IMR-90 (cell line): ENCODE data around the gene ADAM12. TPM values are rescaled to one million over a fixed set of nuclear protein-coding genes. Genes with fewer than 3 reads are reported as not detected.

Source experiments
- ATAC-seq: fragments of 200-7000 bp; cut with Tn5 transposase; 2 replicates; pipeline ENCODE4 v1.9.1; 2020; ENCODE audit warnings: low read depth, mild to moderate bottlenecking, moderate library complexity
- BruUV-seq: library from RNA; stranded (reverse); fragments of 400-500 nt; replicated peaks from 2 replicates; lab custom pipeline; 2021; lab: Mats Ljungman, UMichigan
- CTCF ChIA-PET: fragments of 300-600 bp; formaldehyde crosslinking; extraction: SDS; loops from one replicate; lab custom pipeline; 2021; ENCODE audit warnings: antibody characterized with exemption; lab: Yijun Ruan, JAX
- POLR2A ChIA-PET: fragments of 300-600 bp; sonication (Branson Sonifier 250); formaldehyde crosslinking; loops from one replicate; lab custom pipeline; 2022; ENCODE audit warnings: antibody characterized with exemption; ENCODE audit not compliant: unreplicated experiment; lab: Charles Lee
- DNase-seq: peaks from one replicate; pipeline ENCODE4 v3.0.0; 2013
- H2AFZ ChIP-seq: replicated peaks from 2 replicates; pipeline ENCODE3; 2013; ENCODE audit warnings: low read length, mild to moderate bottlenecking; ENCODE audit not compliant: poor library complexity
- H2AK5ac ChIP-seq: 2 replicates; pipeline ENCODE4 v1.6.1; 2013; ENCODE audit warnings: low read depth, low read length, inconsistent platforms
- H2AK9ac ChIP-seq: replicated peaks from 2 replicates; pipeline ENCODE3; 2013; ENCODE audit warnings: mild to moderate bottlenecking, low read depth, low read length, moderate library complexity; ENCODE audit not compliant: poor library complexity
- H2BK120ac ChIP-seq: 2 replicates; pipeline ENCODE4 v1.6.1; 2013; ENCODE audit warnings: low read depth, low read length, inconsistent platforms
- H2BK15ac ChIP-seq: 3 replicates; pipeline ENCODE4 v1.6.1; 2013; ENCODE audit warnings: low read depth, low read length, inconsistent platforms
- H2BK20ac ChIP-seq: 2 replicates; pipeline ENCODE4 v1.6.1; 2013; ENCODE audit warnings: low read depth, mild to moderate bottlenecking, inconsistent platforms, low read length, moderate library complexity
- H2BK5ac ChIP-seq: 2 replicates; pipeline ENCODE4 v1.6.1; 2013; ENCODE audit warnings: mild to moderate bottlenecking, low read depth, low read length, inconsistent platforms; ENCODE audit not compliant: poor library complexity, severe bottlenecking
- H3K14ac ChIP-seq: replicated peaks from 2 replicates; pipeline ENCODE4 v1.6.1; 2013; ENCODE audit warnings: low read depth, low read length, inconsistent platforms
- H3K18ac ChIP-seq: 2 replicates; pipeline ENCODE4 v1.6.1; 2013; ENCODE audit warnings: low read depth, low read length, control low read depth
- H3K23ac ChIP-seq: 2 replicates; pipeline ENCODE4 v1.6.1; 2013; ENCODE audit warnings: low read depth, low read length, inconsistent platforms
- H3K27ac ChIP-seq: 2 replicates; pipeline ENCODE4 v1.5.1; 2013; ENCODE audit warnings: mild to moderate bottlenecking, control low read depth, low read length; ENCODE audit not compliant: insufficient read depth
- H3K27me3 ChIP-seq: 2 replicates; pipeline ENCODE4 v1.6.1; 2013; ENCODE audit warnings: low read length; ENCODE audit not compliant: control insufficient read depth, insufficient read depth
- H3K36me3 ChIP-seq: 2 replicates; pipeline ENCODE4 v1.6.1; 2013; ENCODE audit warnings: low read length, mixed read lengths; ENCODE audit not compliant: control insufficient read depth, insufficient read depth
- H3K4ac ChIP-seq: 2 replicates; pipeline ENCODE4 v1.6.1; 2013; ENCODE audit warnings: low read depth, low read length, inconsistent platforms
- H3K4me1 ChIP-seq: 2 replicates; pipeline ENCODE4 v1.6.1; 2013; ENCODE audit warnings: low read length, mixed read lengths; ENCODE audit not compliant: control insufficient read depth, insufficient read depth
- H3K4me2 ChIP-seq: 2 replicates; pipeline ENCODE4 v1.6.1; 2013; ENCODE audit warnings: low read depth, mild to moderate bottlenecking, control low read depth, low read length, moderate library complexity
- H3K4me3 ChIP-seq: 2 replicates; pipeline ENCODE4 v1.5.1; 2013; ENCODE audit warnings: low read depth, mild to moderate bottlenecking, control low read depth, low read length, moderate library complexity; ENCODE audit not compliant: insufficient read depth
- H3K56ac ChIP-seq: 2 replicates; pipeline ENCODE4 v1.6.1; 2013; ENCODE audit warnings: low read length, inconsistent platforms; ENCODE audit not compliant: insufficient read depth; ENCODE audit errors: extremely low read depth
- H3K79me1 ChIP-seq, 2 experiments: 2 replicates each; pipeline ENCODE4 v1.6.1; 2013; ENCODE audit warnings: low read length in 2 of 2, inconsistent platforms in 1 of 2, low read depth in 1 of 2
- H3K9ac ChIP-seq: 2 replicates; pipeline ENCODE4 v1.6.1; 2013; ENCODE audit warnings: low read depth, low read length, control low read depth
- H3K9me1 ChIP-seq: 2 replicates; pipeline ENCODE4 v1.6.1; 2013; ENCODE audit warnings: low read length, inconsistent platforms; ENCODE audit not compliant: insufficient read depth
- H3K9me3 ChIP-seq: 2 replicates; pipeline ENCODE4 v1.6.1; 2013; ENCODE audit warnings: low read length; ENCODE audit not compliant: control insufficient read depth, insufficient read depth
- H4K20me1 ChIP-seq: 2 replicates; pipeline ENCODE4 v1.6.1; 2013; ENCODE audit warnings: low read length, inconsistent platforms; ENCODE audit not compliant: insufficient read depth
- H4K5ac ChIP-seq: 2 replicates; pipeline ENCODE4 v1.6.1; 2013; ENCODE audit warnings: mild to moderate bottlenecking, low read depth, low read length, control low read depth
- H4K8ac ChIP-seq, 2 experiments: 2 replicates each; pipeline ENCODE4 v1.6.1; 2013; ENCODE audit warnings: low read depth in 2 of 2, low read length in 2 of 2, control low read depth in 1 of 2, inconsistent platforms in 1 of 2
- H4K91ac ChIP-seq: 2 replicates; pipeline ENCODE4 v1.6.1; 2013; ENCODE audit warnings: low read depth, low read length, inconsistent platforms; ENCODE audit not compliant: insufficient read depth
- BHLHE40 ChIP-seq: fragments of 150-350 bp; IDR thresholded peaks from 2 replicates; pipeline ENCODE4 v1.6.1; 2016; ENCODE audit warnings: mild to moderate bottlenecking, low read depth, low read length
- MXI1 ChIP-seq: IDR thresholded peaks from 2 replicates; pipeline ENCODE4 v1.6.1; 2012; ENCODE audit warnings: low read depth, mild to moderate bottlenecking, low read length, moderate library complexity, borderline replicate concordance
- WGBS, 2 experiments: methylation state at CpG; one replicate each; pipeline versions ENCODE4 v1.1.5 to v1.1.7; 2013; ENCODE audit warnings: missing lambda C conversion rate in 2 of 2; ENCODE audit not compliant: insufficient read length in 1 of 2; ENCODE audit errors: extremely low coverage in 2 of 2; 5-methylcytosine and 5-hydroxymethylcytosine counted together
- dilution Hi-C: fragments of 300-500 bp; cut with HindIII; formaldehyde crosslinking; loops from one replicate; pipeline ENCODE4 v1.14.3; 2018; ENCODE audit warnings: low sequenced_read_pairs; ENCODE audit not compliant: unreplicated experiment
- in situ Hi-C: fragments of 300-500 bp; cut with MboI; formaldehyde crosslinking; loops from 3 replicates; pipeline ENCODE4 v1.14.3; 2019; ENCODE audit warnings: low sequenced_read_pairs, inconsistent platforms, mixed read lengths
- intact Hi-C: fragments of 100-400 bp; cut with micrococcal nuclease; formaldehyde crosslinking; loops from 2 replicates; pipeline ENCODE4 v1.10.0; 2022
- polyA plus RNA-seq, 3 experiments: library from polyadenylated mRNA; depleted of rRNA; stranded (reverse); fragments of >200 nt; gene quantifications; 2 replicates each; pipeline ENCODE4 v1.2.3, GENCODE V29; 2012; ENCODE audit warnings: low replicate concordance in 1 of 3
- total RNA-seq: library from RNA; depleted of rRNA; stranded (reverse); fragments of >200 nt; gene quantifications from 2 replicates; pipeline ENCODE4 v1.2.3, GENCODE V29; 2012
- TF ChIP-seq, protein P1 (sequence below): conservative IDR thresholded peaks from 2 replicates; pipeline ENCODE4 v1.5.1; 2012; ENCODE audit warnings: mild to moderate bottlenecking, low read depth, low read length, improper control_type of control experiment

ADAM12 gene
- total and polyA plus RNA-seq, 2 of the 4 experiments (the other 2 are of a cell fraction) = 9.6 to 10.2 TPM

DNA sequence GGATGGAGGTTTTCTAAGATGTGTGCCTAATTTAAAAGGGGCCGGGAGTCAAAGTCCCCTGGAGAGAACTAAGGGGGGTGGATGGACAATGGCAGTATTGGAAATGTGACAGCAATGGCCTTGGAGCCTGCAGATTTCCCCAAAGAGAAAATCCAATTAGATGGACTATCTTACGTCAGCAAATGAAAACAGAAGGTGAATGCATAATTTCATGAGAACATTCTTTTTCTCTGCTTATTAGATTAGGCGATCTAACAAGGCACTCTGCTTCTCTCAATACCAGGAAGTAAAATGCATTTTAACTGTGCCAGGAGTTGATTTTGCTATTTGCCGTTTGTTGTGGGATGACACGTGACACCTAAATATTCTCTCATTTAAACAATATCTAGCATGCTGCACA, 226.6 kb downstream of the ADAM12 start:
- Histone ChIP-seq H3K4ac (no peak overlapping the region), H3K27ac (no peak overlapping the region), H4K5ac (no peak overlapping the region), H3K27me3 (peaks cover 10% of the 10 kb centered on the region), H3K18ac (no peak overlapping the region), H3K4me2 (no peak overlapping the region), H3K14ac (no peak overlapping the region), H3K4me1 (no peaks in the 10 kb centered on the region), H2BK20ac (no peak overlapping the region), H2BK15ac (no peak overlapping the region), H2AK5ac (no peak overlapping the region), H3K79me1 (no peaks in the 10 kb centered on the region), H3K9me3 (no peaks in the 10 kb centered on the region), H3K9ac (no peak overlapping the region), H3K56ac (no peak overlapping the region), H3K36me3 (no peaks in the 10 kb centered on the region), H2AK9ac (no peak overlapping the region), H3K4me3 (no peak overlapping the region), H2BK5ac (no peak overlapping the region), H4K8ac (no peak overlapping the region), H2BK120ac (no peak overlapping the region), H4K91ac (no peak overlapping the region), H4K20me1 (no peaks in the 10 kb centered on the region; the same call in 1 of the 2 replicates), H3K9me1 (no peaks in the 10 kb centered on the region), H2AFZ (no peak overlapping the region), H3K23ac (no peak overlapping the region)
- intact Hi-C loops = loop anchor here (1.0 to 2.0 kb wide), 3 partner anchors 179 to 343 kb away; no protein-coding TSS in a partner anchor
- CTCF ChIA-PET = no interaction called here
- ATAC-seq = no peak
- no CpG with 5 or more reads among the region's 5 CpGs for WGBS, 2 experiments
- POLR2A ChIA-PET = no interaction called here
- no peak for DNase-seq
- TF ChIP-seq, protein P1, sequence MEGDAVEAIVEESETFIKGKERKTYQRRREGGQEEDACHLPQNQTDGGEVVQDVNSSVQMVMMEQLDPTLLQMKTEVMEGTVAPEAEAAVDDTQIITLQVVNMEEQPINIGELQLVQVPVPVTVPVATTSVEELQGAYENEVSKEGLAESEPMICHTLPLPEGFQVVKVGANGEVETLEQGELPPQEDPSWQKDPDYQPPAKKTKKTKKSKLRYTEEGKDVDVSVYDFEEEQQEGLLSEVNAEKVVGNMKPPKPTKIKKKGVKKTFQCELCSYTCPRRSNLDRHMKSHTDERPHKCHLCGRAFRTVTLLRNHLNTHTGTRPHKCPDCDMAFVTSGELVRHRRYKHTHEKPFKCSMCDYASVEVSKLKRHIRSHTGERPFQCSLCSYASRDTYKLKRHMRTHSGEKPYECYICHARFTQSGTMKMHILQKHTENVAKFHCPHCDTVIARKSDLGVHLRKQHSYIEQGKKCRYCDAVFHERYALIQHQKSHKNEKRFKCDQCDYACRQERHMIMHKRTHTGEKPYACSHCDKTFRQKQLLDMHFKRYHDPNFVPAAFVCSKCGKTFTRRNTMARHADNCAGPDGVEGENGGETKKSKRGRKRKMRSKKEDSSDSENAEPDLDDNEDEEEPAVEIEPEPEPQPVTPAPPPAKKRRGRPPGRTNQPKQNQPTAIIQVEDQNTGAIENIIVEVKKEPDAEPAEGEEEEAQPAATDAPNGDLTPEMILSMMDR = no peak
- no peak for TF ChIP-seq MXI1
- TF ChIP-seq BHLHE40 = no peak
- in situ Hi-C loops = no loop called here
- dilution Hi-C loops = no loop called here
- no TSS peak for BruUV-seq
